Karpas-422 (cell line): ENCODE measurements around the gene RTN4RL2. TPM values are rescaled to one million over a fixed set of nuclear protein-coding genes. Genes with fewer than 3 reads are reported as not detected.

Source experiments
- DNase-seq: peaks from one replicate; pipeline ENCODE4 v3.0.0-alpha.2; 2015
- H2AFZ ChIP-seq: fragments of 200-600 bp; sonication (generic); 2 replicates; pipeline ENCODE4 v1.6.1; 2014; ENCODE audit warnings: antibody characterized with exemption, low read length, mixed read lengths
- H3K27ac ChIP-seq: fragments of 200-600 bp; sonication (generic); 2 replicates; pipeline ENCODE4 v1.5.1; 2014; ENCODE audit warnings: mild to moderate bottlenecking, low read length, moderate library complexity
- H3K27me3 ChIP-seq: fragments of 200-600 bp; sonication (generic); 2 replicates; pipeline ENCODE4 v1.6.1; 2014; ENCODE audit warnings: low read length, mixed read lengths
- H3K36me3 ChIP-seq: fragments of 200-600 bp; sonication (generic); 2 replicates; pipeline ENCODE4 v1.6.1; 2014; ENCODE audit warnings: low read length, mixed read lengths; ENCODE audit not compliant: insufficient read depth
- H3K4me1 ChIP-seq: fragments of 200-600 bp; sonication (generic); 2 replicates; pipeline ENCODE4 v1.6.1; 2014; ENCODE audit warnings: mild to moderate bottlenecking, low read length, mixed read lengths
- H3K4me2 ChIP-seq: fragments of 200-600 bp; sonication (generic); 2 replicates; pipeline ENCODE4 v1.6.1; 2014; ENCODE audit warnings: low read length, low read depth, mild to moderate bottlenecking; ENCODE audit not compliant: poor library complexity, severe bottlenecking
- H3K4me3 ChIP-seq: fragments of 200-600 bp; sonication (generic); 2 replicates; pipeline ENCODE4 v1.5.1; 2014; ENCODE audit warnings: mild to moderate bottlenecking, antibody characterized with exemption, low read length, mixed read lengths
- H3K79me2 ChIP-seq: fragments of 200-600 bp; sonication (generic); 2 replicates; pipeline ENCODE4 v1.6.1; 2014; ENCODE audit warnings: mild to moderate bottlenecking, low read length, mixed read lengths
- H3K9ac ChIP-seq: fragments of 200-600 bp; sonication (generic); 2 replicates; pipeline ENCODE4 v1.6.0; 2014; ENCODE audit warnings: low read length
- H3K9me2 ChIP-seq: fragments of 200-600 bp; sonication (generic), shearing (Covaris generic); replicated peaks from 2 replicates; pipeline ENCODE4 v1.6.0; 2014; ENCODE audit warnings: mild to moderate bottlenecking, low read length, moderate library complexity; ENCODE audit not compliant: insufficient read depth
- H3K9me3 ChIP-seq: fragments of 300-700, 200-600 bp; sonication (generic); 2 replicates; pipeline ENCODE4 v1.6.1; 2014; ENCODE audit warnings: low read length, mixed read lengths
- H4K20me1 ChIP-seq: fragments of 200-600 bp; sonication (generic); 2 replicates; pipeline ENCODE4 v1.6.1; 2014; ENCODE audit warnings: mild to moderate bottlenecking, antibody characterized with exemption, low read length, low read depth; ENCODE audit not compliant: insufficient read depth
- total RNA-seq: library from RNA; depleted of rRNA; stranded (reverse); fragments of >200 nt; shearing (Covaris generic); gene quantifications from 2 replicates; pipeline ENCODE4 v1.2.3, GENCODE V29; 2014; ENCODE audit warnings: low replicate concordance

The RTN4RL2 gene
- total RNA-seq, 1 experiment from 2014 or later = not detected

- no peaks in the 10 kb centered on the region for H3K9me2 ChIP-seq
- no peak overlapping the region for H3K4me3 ChIP-seq
- H3K79me2 ChIP-seq = peaks cover 40% of the 10 kb centered on the region
- H3K27ac ChIP-seq = no peak overlapping the region
- H3K9ac ChIP-seq = no peak overlapping the region
- no peak for DNase-seq
- H2AFZ ChIP-seq = no peak overlapping the region
- H4K20me1 ChIP-seq = peaks cover 6% of the 10 kb centered on the region; the same call in 1 of the 2 replicates
- H3K27me3 ChIP-seq = no peaks in the 10 kb centered on the region
- peaks cover 23% of the 10 kb centered on the region for H3K4me1 ChIP-seq
- no peak overlapping the region for H3K4me2 ChIP-seq
- H3K9me3 ChIP-seq = no peaks in the 10 kb centered on the region
- peaks cover 70% of the 10 kb centered on the region for H3K36me3 ChIP-seq
These were observed 38.5 kb upstream of the RTN4RL2 start for GRCh38 chr11:57421805-57422204.

GRCh38 chr11:57422669-57423068, 37.7 kb upstream of the RTN4RL2 start:
- H3K79me2 ChIP-seq = peaks cover 40% of the 10 kb centered on the region
- peaks cover 3% of the 10 kb centered on the region; the same call in 1 of the 2 replicates for H4K20me1 ChIP-seq
- peaks cover 62% of the 10 kb centered on the region for H3K36me3 ChIP-seq
- H2AFZ ChIP-seq = no peak overlapping the region
- no peak overlapping the region for H3K4me3 ChIP-seq
- H3K9me2 ChIP-seq = no peaks in the 10 kb centered on the region
- no peaks in the 10 kb centered on the region for H3K9me3 ChIP-seq
- no peak overlapping the region for H3K27ac ChIP-seq
- H3K27me3 ChIP-seq = no peaks in the 10 kb centered on the region
- no peak overlapping the region for H3K4me2 ChIP-seq
- DNase-seq = no peak
- peaks cover 30% of the 10 kb centered on the region for H3K4me1 ChIP-seq
- no peak overlapping the region for H3K9ac ChIP-seq

- H2AFZ ChIP-seq = no peak overlapping the region
- H3K9me3 ChIP-seq = no peaks in the 10 kb centered on the region
- H3K4me3 ChIP-seq = peak overlapping the region; percentile 77; the same call in 1 of the 2 replicates
- peak overlapping the region; percentile 91 for H3K9ac ChIP-seq
- no peaks in the 10 kb centered on the region for H4K20me1 ChIP-seq
- H3K9me2 ChIP-seq = no peaks in the 10 kb centered on the region
- H3K27ac ChIP-seq = peak overlapping the region; percentile 58
- no peaks in the 10 kb centered on the region for H3K27me3 ChIP-seq
- peak overlapping the region; percentile 93 for H3K4me2 ChIP-seq
- H3K79me2 ChIP-seq = peaks cover 38% of the 10 kb centered on the region
- no peak for DNase-seq
- peaks cover 52% of the 10 kb centered on the region for H3K36me3 ChIP-seq
- peaks cover 32% of the 10 kb centered on the region for H3K4me1 ChIP-seq
These were observed 36.1 kb upstream of the RTN4RL2 start for GRCh38 chr11:57424137-57424791.

- Histone ChIP-seq H3K4me3 (peak overlapping the region; percentile 77), H3K79me2 (peaks cover 38% of the 10 kb centered on the region), H3K27me3 (no peaks in the 10 kb centered on the region), H3K4me2 (peak overlapping the region; percentile 93), H3K9me3 (no peaks in the 10 kb centered on the region), H2AFZ (no peak overlapping the region), H4K20me1 (no peaks in the 10 kb centered on the region), H3K9me2 (no peaks in the 10 kb centered on the region), H3K27ac (peak overlapping the region; percentile 58), H3K9ac (peak overlapping the region; percentile 91), H3K36me3 (peaks cover 47% of the 10 kb centered on the region), H3K4me1 (peaks cover 32% of the 10 kb centered on the region)
- DNase-seq = peak; percentile 80
These were observed 35.4 kb upstream of the RTN4RL2 start for GRCh38 chr11:57424792-57425564.

- Histone ChIP-seq H3K27ac (peak overlapping the region; percentile 58), H3K4me2 (peak overlapping the region; percentile 93), H3K4me1 (peaks cover 32% of the 10 kb centered on the region), H3K79me2 (peaks cover 38% of the 10 kb centered on the region), H3K36me3 (peaks cover 39% of the 10 kb centered on the region), H3K9ac (peak overlapping the region; percentile 91), H3K27me3 (no peaks in the 10 kb centered on the region), H4K20me1 (no peaks in the 10 kb centered on the region), H2AFZ (no peak overlapping the region), H3K9me3 (no peaks in the 10 kb centered on the region), H3K4me3 (peak overlapping the region; percentile 77), H3K9me2 (no peaks in the 10 kb centered on the region)
- no peak for DNase-seq
These were observed 34.5 kb upstream of the RTN4RL2 start for GRCh38 chr11:57425565-57426438.

GRCh38 chr11:57426439-57426928, 33.8 kb upstream of the RTN4RL2 start:
- peak overlapping the region; percentile 77 for H3K4me3 ChIP-seq
- H3K27ac ChIP-seq = peak overlapping the region; percentile 58; the same call in 1 of the 2 replicates
- peaks cover 32% of the 10 kb centered on the region for H3K4me1 ChIP-seq
- H3K79me2 ChIP-seq = peaks cover 38% of the 10 kb centered on the region
- peak; percentile 69 for DNase-seq
- H3K9ac ChIP-seq = peak overlapping the region; percentile 91
- H4K20me1 ChIP-seq = no peaks in the 10 kb centered on the region
- H3K4me2 ChIP-seq = peak overlapping the region; percentile 93
- H3K36me3 ChIP-seq = peaks cover 32% of the 10 kb centered on the region
- no peaks in the 10 kb centered on the region for H3K9me2 ChIP-seq
- no peak overlapping the region; the same call in 1 of the 2 replicates for H2AFZ ChIP-seq
- no peaks in the 10 kb centered on the region for H3K9me3 ChIP-seq
- no peaks in the 10 kb centered on the region for H3K27me3 ChIP-seq

GRCh38 chr11:57426929-57427726, 33.2 kb upstream of the RTN4RL2 start, which contains the start of gene SLC43A3:
Gene SLC43A3 (minus strand): TSS chr11:57427121. CDS start chr11:57426172, 949 bp downstream.
- peaks cover 38% of the 10 kb centered on the region for H3K79me2 ChIP-seq
- no peaks in the 10 kb centered on the region for H3K9me2 ChIP-seq
- peaks cover 32% of the 10 kb centered on the region for H3K4me1 ChIP-seq
- H2AFZ ChIP-seq = no peak within 1 kb of the TSS; the same call in 1 of the 2 replicates
- H3K27ac ChIP-seq = peak within 1 kb of the TSS; percentile 58; the same call in 1 of the 2 replicates
- peak within 1 kb of the TSS; percentile 91 for H3K9ac ChIP-seq
- peak within 1 kb of the TSS; percentile 77 for H3K4me3 ChIP-seq
- peak within 1 kb of the TSS; percentile 93 for H3K4me2 ChIP-seq
- no peaks in the 10 kb centered on the region for H3K9me3 ChIP-seq
- H3K36me3 ChIP-seq = peaks cover 32% of the 10 kb centered on the region
- DNase-seq = peak; percentile 94
- no peaks in the 10 kb centered on the region for H4K20me1 ChIP-seq
- H3K27me3 ChIP-seq = no peaks in the 10 kb centered on the region
